ENCODE results near the gene PCBP4. TPM values are rescaled to one million over a fixed set of nuclear protein-coding genes. Genes with fewer than 3 reads are reported as not detected.

Gene PCBP4
- total RNA-seq, 2 experiments from 2014 or later: 2.0 to 12.5 TPM

DNA sequence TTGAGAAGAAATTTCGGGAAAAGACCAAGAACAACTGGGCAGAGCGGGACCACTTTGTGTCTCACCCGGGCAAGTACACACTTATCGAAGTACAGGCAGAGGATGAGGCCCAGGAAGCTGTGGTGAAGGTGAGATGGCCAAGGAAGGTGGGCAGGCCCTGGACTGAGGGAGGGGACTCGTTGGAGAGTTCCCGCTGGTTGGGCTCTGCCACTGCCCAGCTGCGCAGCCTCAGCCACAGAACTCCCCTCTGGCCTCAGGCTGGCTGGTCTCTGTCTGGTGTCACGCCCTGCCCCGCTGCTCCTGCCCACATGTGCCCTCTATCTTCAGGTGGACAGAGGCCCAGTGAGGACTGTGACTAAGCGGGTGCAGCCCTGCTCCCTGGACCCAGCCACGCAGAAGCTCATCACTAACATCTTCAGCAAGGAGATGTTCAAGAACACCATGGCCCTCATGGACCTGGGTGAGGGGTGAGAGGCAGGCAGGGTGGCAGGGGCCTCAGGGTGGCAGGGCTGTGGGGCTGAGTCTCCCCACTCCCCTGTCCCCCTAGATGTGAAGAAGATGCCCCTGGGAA lies 22.7 kb downstream of the PCBP4 start:
- BruUV-seq (replicated peaks): no TSS peak
- H3K4me3 ChIP-seq (ENCODE audit: low read depth, low read length, poor library complexity, severe bottlenecking): no peak overlapping the region
- peaks cover 24% of the 10 kb centered on the region for H3K4me1 ChIP-seq (ENCODE audit: insufficient read depth, low read length, poor library complexity, severe bottlenecking)
- ChIA-PET POLR2A (no interaction called here), CTCF (ENCODE audit: unreplicated experiment) (interaction anchor here (0.7 kb wide), 1 partner anchor 23 kb away, joined by 3 read pairs; no protein-coding TSS in a partner anchor)
- TF ChIP-seq EZH2phosphoT487 (IDR thresholded peaks at IDR 0.05; ENCODE audit: borderline replicate concordance, low read depth, low read length): no peak
- TF ChIP-seq, protein P1, sequence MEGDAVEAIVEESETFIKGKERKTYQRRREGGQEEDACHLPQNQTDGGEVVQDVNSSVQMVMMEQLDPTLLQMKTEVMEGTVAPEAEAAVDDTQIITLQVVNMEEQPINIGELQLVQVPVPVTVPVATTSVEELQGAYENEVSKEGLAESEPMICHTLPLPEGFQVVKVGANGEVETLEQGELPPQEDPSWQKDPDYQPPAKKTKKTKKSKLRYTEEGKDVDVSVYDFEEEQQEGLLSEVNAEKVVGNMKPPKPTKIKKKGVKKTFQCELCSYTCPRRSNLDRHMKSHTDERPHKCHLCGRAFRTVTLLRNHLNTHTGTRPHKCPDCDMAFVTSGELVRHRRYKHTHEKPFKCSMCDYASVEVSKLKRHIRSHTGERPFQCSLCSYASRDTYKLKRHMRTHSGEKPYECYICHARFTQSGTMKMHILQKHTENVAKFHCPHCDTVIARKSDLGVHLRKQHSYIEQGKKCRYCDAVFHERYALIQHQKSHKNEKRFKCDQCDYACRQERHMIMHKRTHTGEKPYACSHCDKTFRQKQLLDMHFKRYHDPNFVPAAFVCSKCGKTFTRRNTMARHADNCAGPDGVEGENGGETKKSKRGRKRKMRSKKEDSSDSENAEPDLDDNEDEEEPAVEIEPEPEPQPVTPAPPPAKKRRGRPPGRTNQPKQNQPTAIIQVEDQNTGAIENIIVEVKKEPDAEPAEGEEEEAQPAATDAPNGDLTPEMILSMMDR (conservative IDR thresholded peaks at IDR 0.05; ENCODE audit: low read length): no peak
- peaks cover 3% of the 10 kb centered on the region; the same call in 1 of the 2 replicates for H3K36me3 ChIP-seq (ENCODE audit: insufficient read depth, low read length)
- intact Hi-C loops (cut with micrococcal nuclease; ENCODE audit: unreplicated experiment): loop anchor here (5.0 kb wide), 1 partner anchor 178 kb away; no protein-coding TSS in a partner anchor
- H4K20me1 ChIP-seq (ENCODE audit: insufficient read depth, low read length): no peaks in the 10 kb centered on the region
- H2AFZ ChIP-seq (ENCODE audit: low read length): no peak overlapping the region
- no peak overlapping the region for H3K4me2 ChIP-seq (ENCODE audit: low read length)
- no peak for DNase-seq (ENCODE audit: low spot score)
- H3K9me3 ChIP-seq (ENCODE audit: low read length): no peaks in the 10 kb centered on the region
- H3K9me2 ChIP-seq (ENCODE audit: insufficient read depth, low read length): no peaks in the 10 kb centered on the region
- no peak overlapping the region for H3K27ac ChIP-seq (ENCODE audit: low read depth, low read length, poor library complexity, severe bottlenecking)
- peaks cover 21% of the 10 kb centered on the region for H3K79me2 ChIP-seq (ENCODE audit: insufficient read depth, low read depth, low read length)

GRCh38 chr3:51943451-51944391 lies 23.5 kb downstream of the PCBP4 start:
- H3K27ac ChIP-seq (ENCODE audit: low read depth, low read length, poor library complexity, severe bottlenecking): no peak overlapping the region
- no peaks in the 10 kb centered on the region for H3K9me3 ChIP-seq (ENCODE audit: low read length)
- no peaks in the 10 kb centered on the region for H3K9me2 ChIP-seq (ENCODE audit: insufficient read depth, low read length)
- CTCF ChIA-PET (ENCODE audit: unreplicated experiment): interaction anchor here (0.6 to 0.9 kb wide), 4 partner anchors 8 to 25 kb away, joined by 3 read pairs; no protein-coding TSS in a partner anchor
- TF ChIP-seq, protein P1 (conservative IDR thresholded peaks at IDR 0.05; ENCODE audit: low read length): no peak
- TF ChIP-seq EZH2phosphoT487 (IDR thresholded peaks at IDR 0.05; ENCODE audit: borderline replicate concordance, low read depth, low read length): no peak
- POLR2A ChIA-PET: interaction anchor here (2.3 kb wide), 1 partner anchor 51 kb away, joined by 11 read pairs; the partner anchor contains the start of gene RPL29
- peaks cover 10% of the 10 kb centered on the region; the same call in 1 of the 2 replicates for H3K36me3 ChIP-seq (ENCODE audit: insufficient read depth, low read length)
- H3K4me3 ChIP-seq (ENCODE audit: low read depth, low read length, poor library complexity, severe bottlenecking): no peak overlapping the region
- DNase-seq (ENCODE audit: low spot score): no peak
- no peak overlapping the region for H2AFZ ChIP-seq (ENCODE audit: low read length)
- 0 out of 2 replicates have a peak overlapping the region, but pooled peaks have one; percentile 86 for H3K4me2 ChIP-seq (ENCODE audit: low read length)
- BruUV-seq (replicated peaks): no TSS peak
- H4K20me1 ChIP-seq (ENCODE audit: insufficient read depth, low read length): no peaks in the 10 kb centered on the region
- H3K79me2 ChIP-seq (ENCODE audit: insufficient read depth, low read depth, low read length): peaks cover 23% of the 10 kb centered on the region
- peaks cover 24% of the 10 kb centered on the region for H3K4me1 ChIP-seq (ENCODE audit: insufficient read depth, low read length, poor library complexity, severe bottlenecking)
- intact Hi-C loops (cut with micrococcal nuclease; ENCODE audit: unreplicated experiment): loop anchor here (2.0 to 5.0 kb wide), 3 partner anchors 113 to 201 kb away; partner anchors contain the start of gene DUSP7
